HG02763 (cell line): ENCODE results near the gene TTC27.
"Not testable (repeated sequence)": the region's sequence is repeated elsewhere in the genome, so short reads cannot be mapped to it uniquely, and the experiment has no call there.

Experiments used
- ATAC-seq: cut with Tn5 transposase; IDR thresholded peaks from one replicate; pipeline ENCODE4 v1.9.1; 2021; ENCODE audit warnings: mild to moderate bottlenecking, moderate library complexity; ENCODE audit not compliant: unreplicated experiment

The TTC27 gene

GRCh38 chr2:32718752-32719151, 90.9 kb downstream of the TTC27 start:
- ATAC-seq: no peak

DNA sequence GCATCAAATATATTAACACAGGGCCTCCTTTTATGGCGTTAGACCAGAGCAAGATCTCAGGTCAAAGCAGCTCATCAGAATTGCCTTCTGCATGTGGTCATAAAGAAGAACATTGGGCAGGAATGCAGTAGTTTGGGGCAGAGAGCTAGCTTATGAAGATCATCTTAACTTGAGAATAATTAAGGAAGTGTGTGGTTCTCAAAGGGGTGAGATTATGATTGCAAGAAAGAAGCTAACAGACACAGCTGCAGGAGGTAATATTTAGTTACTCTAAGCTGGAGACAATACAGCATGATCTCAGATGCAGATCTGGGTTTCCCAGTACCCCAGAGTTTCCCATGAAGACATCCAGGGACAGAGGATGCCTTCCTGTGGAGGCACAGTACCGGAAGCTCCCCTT, 91.6 kb downstream of the TTC27 start:
- ATAC-seq: no peak

DNA sequence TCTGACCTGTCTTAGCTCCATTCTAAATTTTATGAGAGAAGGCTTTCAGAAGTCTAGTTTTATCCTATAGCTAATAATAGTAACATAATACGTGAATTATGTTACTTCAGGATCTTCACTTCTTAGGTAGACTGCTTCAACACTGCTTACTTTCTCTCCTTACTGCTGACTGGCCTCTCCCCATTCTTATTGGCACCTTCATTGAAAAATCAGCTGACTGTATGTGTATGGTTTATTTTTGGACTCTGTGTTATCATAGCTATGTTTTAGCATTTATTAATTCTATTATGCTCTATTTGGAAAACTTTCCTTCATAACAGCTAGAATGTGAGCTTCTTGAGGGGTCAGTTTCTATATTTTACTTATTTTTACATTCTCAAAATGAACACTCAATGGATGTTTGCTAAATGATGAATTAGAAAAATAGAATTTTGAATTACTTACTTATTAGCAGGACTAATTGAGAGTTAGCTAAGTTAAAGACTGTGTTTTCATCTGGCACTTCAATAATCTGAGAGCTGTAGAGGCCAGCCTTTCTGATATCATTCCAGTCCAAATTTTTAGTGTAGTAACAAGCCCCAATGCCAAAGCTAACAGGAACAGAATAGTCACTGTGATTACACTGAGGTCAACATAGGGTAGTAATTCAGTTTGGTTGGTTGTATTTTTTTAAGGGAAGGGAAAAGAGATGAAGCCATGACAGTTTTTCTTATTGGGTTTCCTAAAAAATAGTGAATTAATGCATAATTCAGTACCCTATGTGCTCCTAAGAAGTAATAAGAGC, 92.3 kb downstream of the TTC27 start:
- no peak for ATAC-seq

GRCh38 chr2:32720771-32721170, 92.9 kb downstream of the TTC27 start:
- no peak for ATAC-seq

DNA sequence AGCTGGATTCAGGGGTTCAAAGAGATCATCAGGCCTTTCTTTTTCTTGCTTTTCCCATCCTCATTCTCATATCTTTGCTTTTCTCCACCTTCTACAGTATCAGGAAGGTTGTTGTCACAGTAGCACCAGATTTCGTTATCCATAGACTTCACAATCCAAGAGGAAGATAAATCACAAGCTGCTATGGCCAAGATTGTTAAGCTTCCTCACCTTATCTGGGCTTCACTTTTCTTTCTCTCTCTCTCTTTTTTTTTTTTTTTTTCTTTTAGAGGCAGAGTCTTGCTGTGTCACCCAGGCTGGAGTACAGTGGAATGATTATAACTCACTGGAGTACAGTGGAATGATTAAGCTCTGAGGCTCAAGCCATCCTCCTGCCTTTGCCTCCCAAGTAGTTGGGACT, 93.5 kb downstream of the TTC27 start:
- ATAC-seq: no peak

DNA sequence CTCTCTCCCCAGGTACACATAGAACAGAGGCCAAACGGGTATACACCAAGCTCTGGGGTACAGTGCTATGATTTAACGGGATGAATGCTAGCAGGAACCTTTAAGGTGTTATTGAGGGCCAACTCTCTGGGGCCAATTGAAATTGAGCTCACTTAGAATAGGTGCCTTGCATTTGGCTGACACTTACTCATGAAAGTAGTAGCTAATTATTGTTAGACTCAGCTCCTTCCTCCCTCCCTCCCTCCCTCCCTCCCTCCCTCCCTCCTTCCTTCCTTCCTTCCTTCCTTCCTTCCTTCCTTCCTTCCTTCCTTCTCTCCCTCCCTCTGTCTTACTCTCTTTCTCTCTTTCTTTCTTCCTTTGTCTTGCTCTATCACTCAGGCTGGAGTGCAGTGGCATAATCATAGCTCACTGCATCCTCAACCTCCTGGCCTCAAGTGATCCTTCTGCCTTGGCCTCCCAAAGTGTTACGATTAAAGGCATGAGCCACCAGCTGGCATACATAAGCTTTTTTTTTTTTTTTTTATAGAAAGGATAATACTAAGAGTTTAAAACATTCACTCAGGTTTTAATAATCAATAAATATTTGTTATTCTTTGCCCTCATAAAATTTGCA, 95.7 kb downstream of the TTC27 start:
- no peak for ATAC-seq

- not testable (repeated sequence) for ATAC-seq
Observed at GRCh38 chr2:32726678-32727077, 98.8 kb downstream of the TTC27 start.

- ATAC-seq: no peak
Observed at GRCh38 chr2:32727157-32727556, 99.3 kb downstream of the TTC27 start.

- not testable (repeated sequence) for ATAC-seq
Observed at GRCh38 chr2:32730958-32731357, 103.1 kb downstream of the TTC27 start.

DNA sequence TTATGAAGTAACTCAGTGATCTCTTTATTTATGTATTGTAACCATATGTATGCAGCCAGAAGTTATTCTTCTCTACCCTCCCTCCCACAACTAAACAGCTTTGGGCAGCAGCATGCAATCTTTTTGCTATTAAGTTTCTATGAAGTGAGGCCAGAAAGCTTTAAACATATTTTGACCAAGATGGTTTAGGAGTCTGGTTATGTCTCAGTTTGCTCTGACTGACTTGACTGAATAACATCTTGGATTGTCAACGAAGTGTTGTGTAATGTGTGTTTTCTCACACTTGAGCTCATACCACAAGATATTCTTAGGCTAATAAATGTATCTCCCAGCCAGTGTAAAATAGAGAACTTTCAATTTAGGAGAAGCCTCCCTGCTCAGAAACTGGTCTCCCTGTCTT, 104.3 kb downstream of the TTC27 start:
- no peak for ATAC-seq

DNA sequence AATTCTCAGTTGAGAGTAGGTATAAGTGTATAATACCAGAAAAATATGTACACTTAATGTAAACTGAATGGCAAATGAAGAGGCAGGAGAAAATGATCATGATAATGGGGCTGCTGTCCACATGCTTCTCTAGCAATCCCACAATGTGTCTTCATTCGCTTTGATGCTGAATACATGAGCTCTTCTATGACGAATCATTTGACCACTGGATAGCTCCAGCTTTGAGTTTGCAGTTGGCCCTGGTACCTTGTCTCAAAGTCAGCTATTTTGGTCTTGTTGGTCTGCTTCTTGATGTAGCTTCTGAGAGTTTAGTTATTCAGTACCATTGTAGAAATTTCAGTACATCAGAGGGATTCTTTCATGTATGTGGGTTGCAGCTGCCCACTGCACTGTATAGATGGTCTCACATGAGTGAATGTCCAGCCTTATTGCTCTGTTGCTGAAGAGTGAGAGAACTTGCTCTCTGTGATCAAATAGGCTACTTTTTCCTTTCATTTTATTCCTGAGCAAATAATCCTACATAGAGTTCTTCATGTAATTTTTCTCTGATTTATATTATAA, 105.1 kb downstream of the TTC27 start:
- no peak for ATAC-seq

DNA sequence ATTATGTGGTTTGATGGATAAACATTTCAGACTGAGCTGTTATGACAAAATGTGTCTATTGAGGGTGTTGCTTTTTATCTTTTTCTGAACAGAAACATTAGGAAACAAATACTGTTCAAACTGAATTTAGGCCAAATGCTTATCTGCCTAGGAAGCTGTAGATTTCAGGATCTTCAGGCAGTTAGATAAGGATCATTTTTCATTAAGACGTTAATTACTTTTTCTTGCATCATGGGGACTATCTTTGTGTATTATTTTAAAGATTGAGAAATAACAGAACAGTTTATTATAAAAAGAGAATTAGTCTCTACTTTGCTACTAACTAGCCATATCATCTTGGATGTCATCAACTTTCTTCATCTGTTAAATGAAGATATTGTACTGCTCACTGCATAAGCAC, 107.5 kb downstream of the TTC27 start:
- ATAC-seq: no peak

DNA sequence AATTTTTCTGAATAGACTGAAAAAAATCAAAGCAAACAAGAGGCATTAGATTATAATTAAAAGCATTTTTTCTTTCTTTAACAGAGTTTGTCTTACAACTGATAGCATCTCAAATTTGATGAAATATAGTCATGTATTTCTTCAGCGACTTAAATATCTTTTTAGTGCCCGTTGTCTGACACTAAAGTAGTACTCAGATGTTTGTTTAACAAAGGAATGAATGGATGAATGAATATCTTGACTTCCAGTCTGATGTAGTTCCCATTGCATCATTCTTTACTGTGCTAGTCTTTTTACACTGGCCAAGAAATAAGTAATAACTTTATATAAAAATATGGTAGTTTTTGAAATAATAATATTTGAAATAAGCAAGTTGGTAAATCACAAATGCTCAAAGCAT, 111.1 kb downstream of the TTC27 start:
- no peak for ATAC-seq

- no peak for ATAC-seq
Observed at GRCh38 chr2:32739664-32740063, 111.8 kb downstream of the TTC27 start.

DNA sequence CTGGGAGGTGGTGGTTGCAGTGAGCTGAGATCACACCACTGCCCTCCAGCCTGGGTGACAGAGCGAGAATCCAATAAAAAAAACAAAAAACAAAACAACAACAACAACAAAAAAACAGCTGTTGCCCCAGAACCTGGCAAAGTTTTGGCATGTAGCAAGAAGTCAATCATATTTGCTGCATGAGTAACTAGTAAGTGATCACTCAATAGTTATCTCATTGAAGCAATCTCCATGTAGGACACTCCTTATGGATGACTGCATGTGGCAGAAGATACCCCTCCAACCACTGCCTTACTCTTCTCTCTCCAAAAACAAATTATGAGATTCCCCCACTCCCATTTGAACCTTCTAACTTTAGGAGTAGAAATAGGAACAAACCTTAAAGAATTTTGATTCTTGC, 113.7 kb downstream of the TTC27 start:
- no peak for ATAC-seq

DNA sequence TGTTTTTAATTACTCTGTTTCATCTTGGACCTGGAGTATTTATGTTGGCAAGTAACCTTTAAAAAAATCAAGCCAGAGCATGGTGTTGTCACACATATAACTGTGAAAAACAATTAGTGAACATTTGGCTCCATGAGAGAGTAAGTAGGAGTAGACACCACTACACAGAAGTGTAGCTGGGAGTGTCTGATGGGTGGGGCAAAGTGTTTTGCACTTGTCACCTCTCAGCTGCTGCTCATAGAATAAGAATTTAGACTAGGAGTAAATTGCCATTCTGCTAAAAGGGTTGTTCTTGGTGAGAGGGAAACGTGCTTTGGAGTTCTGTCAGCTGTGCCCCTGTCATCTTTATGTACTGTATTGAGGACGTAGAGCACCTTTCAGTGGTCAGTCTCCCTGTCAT, 114.5 kb downstream of the TTC27 start:
- no peak for ATAC-seq

- no peak for ATAC-seq
Observed at GRCh38 chr2:32743480-32744236, 115.8 kb downstream of the TTC27 start.

GRCh38 chr2:32745191-32745590, 117.3 kb downstream of the TTC27 start:
- ATAC-seq: no peak

DNA sequence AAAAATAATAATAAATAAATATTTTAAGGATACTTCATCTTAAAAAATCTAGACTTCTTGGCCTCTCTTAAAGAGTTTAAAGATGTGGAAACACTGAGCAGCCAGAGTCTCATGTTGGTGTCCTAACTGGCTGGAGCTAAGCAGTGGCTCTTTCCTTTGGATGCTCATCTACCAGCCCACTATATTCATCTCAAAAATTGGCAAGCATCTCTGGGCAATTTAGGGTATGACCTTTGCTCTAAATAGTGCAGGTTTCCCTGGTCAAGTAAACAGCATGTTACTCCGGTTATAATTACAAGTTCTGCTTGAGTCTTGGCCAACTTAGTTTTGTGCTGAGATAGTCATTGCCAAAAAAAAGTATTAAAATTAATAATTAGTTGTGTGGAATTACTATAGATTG, 117.8 kb downstream of the TTC27 start:
- ATAC-seq: no peak

GRCh38 chr2:32746669-32747068, 118.8 kb downstream of the TTC27 start:
- no peak for ATAC-seq

DNA sequence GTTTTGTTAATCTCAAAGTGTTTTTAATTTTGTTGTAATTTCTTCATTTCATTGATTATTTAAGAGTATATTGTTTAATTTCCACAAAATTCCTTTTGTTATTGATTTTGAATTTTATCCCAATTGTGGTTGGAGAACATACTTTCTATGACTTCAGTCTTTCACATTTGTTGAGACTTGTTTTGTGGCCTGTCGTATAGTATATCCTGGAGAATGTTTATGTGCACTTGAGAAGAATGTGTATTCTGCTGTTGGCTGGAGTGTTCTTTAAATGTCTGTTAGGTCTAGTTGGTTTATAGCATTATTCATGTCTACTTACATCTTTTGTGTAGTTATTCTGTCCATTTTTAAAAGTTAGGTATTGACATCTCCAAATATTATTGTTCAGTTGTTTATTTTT, 120.3 kb downstream of the TTC27 start:
- ATAC-seq: no peak

- ATAC-seq: no peak
Observed at GRCh38 chr2:32750880-32751279, 123.0 kb downstream of the TTC27 start.
